SK-N-SH (cell line): ENCODE data around the gene RBP5. TPM values are rescaled to one million over a fixed set of nuclear protein-coding genes. Genes with fewer than 3 reads are reported as not detected.

Experiments
- CTCF ChIA-PET: fragments of 300-600, 350-600 bp; formaldehyde crosslinking; extraction: SDS; loops from one replicate; lab custom pipeline; 2021; lab: Yijun Ruan, JAX
- POLR2A ChIA-PET: fragments of 350-600 bp; sonication (Branson Sonifier 250); formaldehyde crosslinking; extraction: SDS; loops from one replicate; lab custom pipeline; 2020; ENCODE audit warnings: antibody characterized with exemption, inconsistent platforms; lab: Yijun Ruan, JAX
- DNase-seq: peaks from one replicate; pipeline ENCODE4 v3.0.0; 2012
- H2AFZ ChIP-seq: fragments of 200-600 bp; sonication (generic); 2 replicates; pipeline ENCODE4 v1.8.1; 2016; ENCODE audit warnings: antibody characterized with exemption, mild to moderate bottlenecking, low read depth
- H3F3A ChIP-seq: fragments of 200-600 bp; sonication (generic); replicated peaks from 2 replicates; pipeline ENCODE3; 2016; ENCODE audit warnings: antibody characterized with exemption, mild to moderate bottlenecking; ENCODE audit not compliant: insufficient read depth
- H3K27ac ChIP-seq, 2 experiments: fragments of 200-500 bp in 1 of 2; fragments of 200-600 bp in 1 of 2; sonication (Bioruptor generic) in 1 of 2; sonication (generic), shearing (Covaris generic) in 1 of 2; 2 replicates each; pipeline versions ENCODE4 v1.5.1 to v1.6.1; 2014 to 2016; ENCODE audit warnings: low read depth in 2 of 2, inconsistent platforms in 1 of 2, low read length in 1 of 2, mild to moderate bottlenecking in 1 of 2, mixed read lengths in 1 of 2
- H3K27me3 ChIP-seq: fragments of 200-600 bp; sonication (generic), shearing (Covaris generic); 2 replicates; pipeline ENCODE4 v1.6.1; 2016; ENCODE audit warnings: mixed run types; ENCODE audit not compliant: insufficient read depth
- H3K36me3 ChIP-seq, 2 experiments: fragments of 200-500 bp in 1 of 2; fragments of 200-600 bp in 1 of 2; sonication (Bioruptor generic) in 1 of 2; sonication (generic) in 1 of 2; replicated peaks in 1 of 2; 2 replicates each; pipeline versions ENCODE3 to v1.5.1; 2014 to 2016; ENCODE audit warnings: low read length in 1 of 2, mild to moderate bottlenecking in 1 of 2; ENCODE audit not compliant: insufficient read depth in 2 of 2, control insufficient read depth in 1 of 2
- H3K4me1 ChIP-seq, 2 experiments: fragments of 200-500 bp in 1 of 2; fragments of 200-600 bp in 1 of 2; sonication (Bioruptor generic) in 1 of 2; sonication (generic), shearing (Covaris generic) in 1 of 2; 2 replicates each; pipeline versions ENCODE4 v1.5.1 to v1.6.1; 2014 to 2016; ENCODE audit warnings: low read depth in 1 of 2, low read length in 1 of 2, mixed run types in 1 of 2; ENCODE audit not compliant: insufficient read depth in 2 of 2, control insufficient read depth in 1 of 2
- H3K4me2 ChIP-seq: fragments of 200-600 bp; sonication (generic), shearing (Covaris generic); 2 replicates; pipeline ENCODE4 v1.6.1; 2017; ENCODE audit warnings: mixed run types
- H3K4me3 ChIP-seq, 2 experiments: fragments of 200-500 bp in 1 of 2; fragments of 200-600 bp in 1 of 2; sonication (Bioruptor generic) in 1 of 2; sonication (generic), shearing (Covaris generic) in 1 of 2; 2 replicates each; pipeline versions ENCODE4 v1.5.1 to v1.8.1; 2014 to 2016; ENCODE audit warnings: low read depth in 2 of 2, inconsistent platforms in 1 of 2, low read length in 1 of 2, mild to moderate bottlenecking in 1 of 2, mixed read lengths in 1 of 2, moderate library complexity in 1 of 2
- H3K79me2 ChIP-seq: fragments of 200-600 bp; sonication (generic); 2 replicates; pipeline ENCODE4 v1.8.1; 2017; ENCODE audit warnings: mild to moderate bottlenecking; ENCODE audit not compliant: insufficient read depth
- H3K9ac ChIP-seq: fragments of 200-600 bp; sonication (generic); 2 replicates; pipeline ENCODE4 v1.6.1; 2017; ENCODE audit warnings: mixed run types
- H3K9me2 ChIP-seq: fragments of 200-600 bp; sonication (generic); 2 replicates; pipeline ENCODE4 v1.6.1; 2017; ENCODE audit warnings: mixed run types
- H3K9me3 ChIP-seq: fragments of 200-600 bp; sonication (generic); 2 replicates; pipeline ENCODE4 v1.6.1; 2017; ENCODE audit warnings: mixed run types, mild to moderate bottlenecking, moderate library complexity
- H4K20me1 ChIP-seq: fragments of 200-600 bp; sonication (generic); 2 replicates; pipeline ENCODE4 v1.6.1; 2017; ENCODE audit warnings: mild to moderate bottlenecking, mixed run types; ENCODE audit not compliant: insufficient read depth
- ELF1 ChIP-seq: IDR thresholded peaks from 2 replicates; pipeline ENCODE4 v1.4.0; 2012
- EZH2phosphoT487 ChIP-seq: fragments of 200-600 bp; sonication (generic); IDR thresholded peaks from 2 replicates; pipeline ENCODE4 v1.6.1; 2017; ENCODE audit warnings: low read depth, mixed run types, mild to moderate bottlenecking, antibody characterized with exemption, moderate library complexity, borderline replicate concordance
- FOXJ3 ChIP-seq: sonication (generic); formaldehyde crosslinking; IDR thresholded peaks from 2 replicates; pipeline ENCODE4 v1.5.1; 2020; ENCODE audit warnings: mild to moderate bottlenecking, missing genetic modification reagents
- FOXM1 ChIP-seq: IDR thresholded peaks from 2 replicates; pipeline ENCODE4 v1.4.0; 2012; ENCODE audit warnings: low read depth, mild to moderate bottlenecking
- JUND ChIP-seq: IDR thresholded peaks from 2 replicates; pipeline ENCODE4 v1.4.0; 2012
- MXI1 ChIP-seq: IDR thresholded peaks from 2 replicates; pipeline ENCODE4 v1.6.1; 2012; ENCODE audit warnings: mild to moderate bottlenecking, low read depth, low read length, improper control_type of control experiment
- NFIC ChIP-seq: IDR thresholded peaks from 2 replicates; pipeline ENCODE4 v1.4.0; 2012; ENCODE audit warnings: borderline replicate concordance
- NRF1 ChIP-seq: IDR thresholded peaks from 2 replicates; pipeline ENCODE4 v1.6.1; 2012; ENCODE audit warnings: low read depth, mild to moderate bottlenecking, low read length
- PBX3 ChIP-seq: IDR thresholded peaks from 2 replicates; pipeline ENCODE4; 2012
- RAD21 ChIP-seq: IDR thresholded peaks from 2 replicates; pipeline ENCODE4 v1.6.1; 2012; ENCODE audit warnings: mild to moderate bottlenecking, low read length
- RFX5 ChIP-seq: IDR thresholded peaks from 2 replicates; pipeline ENCODE4 v1.6.1; 2012; ENCODE audit warnings: mild to moderate bottlenecking, improper control_type of control experiment, low read length
- TAF1 ChIP-seq: IDR thresholded peaks from 2 replicates; pipeline ENCODE4 v1.6.1; 2012; ENCODE audit warnings: low read depth, mild to moderate bottlenecking, low read length, moderate library complexity, borderline replicate concordance
- YY1 ChIP-seq: IDR thresholded peaks from 2 replicates; pipeline ENCODE4 v1.4.0; 2012; ENCODE audit warnings: low read depth, mild to moderate bottlenecking
- WGBS: methylation state at CpG from one replicate; pipeline ENCODE4 v1.1.6; 2017; ENCODE audit warnings: low lambda C conversion rate; 5-methylcytosine and 5-hydroxymethylcytosine counted together
- polyA plus RNA-seq, 3 experiments: library from polyadenylated mRNA; depleted of rRNA; stranded (reverse); fragments of >200 nt; gene quantifications; 2 replicates each; pipeline ENCODE4 v1.2.3, GENCODE V29; 2012
- TF ChIP-seq, protein P1 (sequence below): fragments of 200-600 bp; sonication (generic); IDR thresholded peaks from 2 replicates; pipeline ENCODE4 v1.6.1; 2017; ENCODE audit warnings: antibody characterized with exemption, mild to moderate bottlenecking, moderate library complexity
- TF ChIP-seq, protein P2 (sequence below): IDR thresholded peaks from 2 replicates; pipeline ENCODE4 v1.6.1; 2012; ENCODE audit warnings: mild to moderate bottlenecking, low read depth, low read length, moderate library complexity
- TF ChIP-seq, protein P3 (sequence below): fragments of 150-350 bp; IDR thresholded peaks from 2 replicates; pipeline ENCODE4 v1.6.1; 2016; ENCODE audit warnings: mild to moderate bottlenecking, low read depth, low read length
- TF ChIP-seq, protein P4 (sequence below): IDR thresholded peaks from 2 replicates; pipeline ENCODE4 v1.4.0; 2012; ENCODE audit warnings: low read depth, borderline replicate concordance

The RBP5 gene
- polyA plus RNA-seq, 1 of the 3 experiments (the other 2 are of a cell fraction) = 0.12 TPM

- TF ChIP-seq, protein P1, sequence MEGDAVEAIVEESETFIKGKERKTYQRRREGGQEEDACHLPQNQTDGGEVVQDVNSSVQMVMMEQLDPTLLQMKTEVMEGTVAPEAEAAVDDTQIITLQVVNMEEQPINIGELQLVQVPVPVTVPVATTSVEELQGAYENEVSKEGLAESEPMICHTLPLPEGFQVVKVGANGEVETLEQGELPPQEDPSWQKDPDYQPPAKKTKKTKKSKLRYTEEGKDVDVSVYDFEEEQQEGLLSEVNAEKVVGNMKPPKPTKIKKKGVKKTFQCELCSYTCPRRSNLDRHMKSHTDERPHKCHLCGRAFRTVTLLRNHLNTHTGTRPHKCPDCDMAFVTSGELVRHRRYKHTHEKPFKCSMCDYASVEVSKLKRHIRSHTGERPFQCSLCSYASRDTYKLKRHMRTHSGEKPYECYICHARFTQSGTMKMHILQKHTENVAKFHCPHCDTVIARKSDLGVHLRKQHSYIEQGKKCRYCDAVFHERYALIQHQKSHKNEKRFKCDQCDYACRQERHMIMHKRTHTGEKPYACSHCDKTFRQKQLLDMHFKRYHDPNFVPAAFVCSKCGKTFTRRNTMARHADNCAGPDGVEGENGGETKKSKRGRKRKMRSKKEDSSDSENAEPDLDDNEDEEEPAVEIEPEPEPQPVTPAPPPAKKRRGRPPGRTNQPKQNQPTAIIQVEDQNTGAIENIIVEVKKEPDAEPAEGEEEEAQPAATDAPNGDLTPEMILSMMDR = no peak
- TF ChIP-seq YY1 (no peak), FOXM1 (no peak), ELF1 (no peak)
- TF ChIP-seq, protein P2, sequence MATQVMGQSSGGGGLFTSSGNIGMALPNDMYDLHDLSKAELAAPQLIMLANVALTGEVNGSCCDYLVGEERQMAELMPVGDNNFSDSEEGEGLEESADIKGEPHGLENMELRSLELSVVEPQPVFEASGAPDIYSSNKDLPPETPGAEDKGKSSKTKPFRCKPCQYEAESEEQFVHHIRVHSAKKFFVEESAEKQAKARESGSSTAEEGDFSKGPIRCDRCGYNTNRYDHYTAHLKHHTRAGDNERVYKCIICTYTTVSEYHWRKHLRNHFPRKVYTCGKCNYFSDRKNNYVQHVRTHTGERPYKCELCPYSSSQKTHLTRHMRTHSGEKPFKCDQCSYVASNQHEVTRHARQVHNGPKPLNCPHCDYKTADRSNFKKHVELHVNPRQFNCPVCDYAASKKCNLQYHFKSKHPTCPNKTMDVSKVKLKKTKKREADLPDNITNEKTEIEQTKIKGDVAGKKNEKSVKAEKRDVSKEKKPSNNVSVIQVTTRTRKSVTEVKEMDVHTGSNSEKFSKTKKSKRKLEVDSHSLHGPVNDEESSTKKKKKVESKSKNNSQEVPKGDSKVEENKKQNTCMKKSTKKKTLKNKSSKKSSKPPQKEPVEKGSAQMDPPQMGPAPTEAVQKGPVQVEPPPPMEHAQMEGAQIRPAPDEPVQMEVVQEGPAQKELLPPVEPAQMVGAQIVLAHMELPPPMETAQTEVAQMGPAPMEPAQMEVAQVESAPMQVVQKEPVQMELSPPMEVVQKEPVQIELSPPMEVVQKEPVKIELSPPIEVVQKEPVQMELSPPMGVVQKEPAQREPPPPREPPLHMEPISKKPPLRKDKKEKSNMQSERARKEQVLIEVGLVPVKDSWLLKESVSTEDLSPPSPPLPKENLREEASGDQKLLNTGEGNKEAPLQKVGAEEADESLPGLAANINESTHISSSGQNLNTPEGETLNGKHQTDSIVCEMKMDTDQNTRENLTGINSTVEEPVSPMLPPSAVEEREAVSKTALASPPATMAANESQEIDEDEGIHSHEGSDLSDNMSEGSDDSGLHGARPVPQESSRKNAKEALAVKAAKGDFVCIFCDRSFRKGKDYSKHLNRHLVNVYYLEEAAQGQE = no peak
Measured at GRCh38 chr12:7122811-7123769, 5.6 kb downstream of the RBP5 start (continued).

DNA sequence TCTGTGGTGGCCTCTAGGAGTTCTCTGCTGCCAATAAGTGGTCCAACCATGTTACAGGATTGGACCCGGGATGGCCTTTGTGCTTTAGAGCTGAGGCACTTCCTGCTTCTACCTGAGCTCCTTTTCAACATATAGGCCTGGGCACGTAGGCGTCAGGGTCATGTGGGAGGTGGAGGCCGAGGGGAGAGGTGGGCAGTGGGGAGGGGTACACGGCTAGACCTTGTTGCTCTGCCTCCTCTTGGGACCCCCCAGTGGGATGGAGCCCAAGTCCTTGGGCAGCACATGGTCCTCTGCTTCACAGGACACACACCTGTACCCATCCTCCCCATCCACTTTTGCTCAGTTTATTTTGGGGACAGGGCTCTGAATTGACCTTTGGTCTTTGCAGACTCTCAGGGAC is 7.4 kb downstream of the RBP5 start:
- CTCF ChIA-PET = interaction anchor here (0.7 to 4.7 kb wide), 4 partner anchors 9 to 42 kb away, joined by 3 to 39 read pairs (median 6); partner anchors contain the start of gene C1RL
- Histone ChIP-seq H3K4me3 (no peak overlapping the region), H3K27me3 (peaks cover 10% of the 10 kb centered on the region; the same call in 1 of the 2 replicates), H3K9me2 (no peaks in the 10 kb centered on the region), H2AFZ (no peak overlapping the region), H3K4me1 (no peaks in the 10 kb centered on the region), H3K27ac (no peak overlapping the region), H3F3A (no peaks in the 10 kb centered on the region), H3K9me3 (no peaks in the 10 kb centered on the region), H3K79me2 (no peaks in the 10 kb centered on the region), H3K9ac (no peak overlapping the region), H3K4me2 (no peak overlapping the region), H4K20me1 (no peaks in the 10 kb centered on the region)
- no peak for DNase-seq
- POLR2A ChIA-PET = no interaction called here
- WGBS = 80% methylated on average over 3 of the region's 5 CpGs
- TF ChIP-seq, protein P3, sequence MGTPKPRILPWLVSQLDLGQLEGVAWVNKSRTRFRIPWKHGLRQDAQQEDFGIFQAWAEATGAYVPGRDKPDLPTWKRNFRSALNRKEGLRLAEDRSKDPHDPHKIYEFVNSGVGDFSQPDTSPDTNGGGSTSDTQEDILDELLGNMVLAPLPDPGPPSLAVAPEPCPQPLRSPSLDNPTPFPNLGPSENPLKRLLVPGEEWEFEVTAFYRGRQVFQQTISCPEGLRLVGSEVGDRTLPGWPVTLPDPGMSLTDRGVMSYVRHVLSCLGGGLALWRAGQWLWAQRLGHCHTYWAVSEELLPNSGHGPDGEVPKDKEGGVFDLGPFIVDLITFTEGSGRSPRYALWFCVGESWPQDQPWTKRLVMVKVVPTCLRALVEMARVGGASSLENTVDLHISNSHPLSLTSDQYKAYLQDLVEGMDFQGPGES = no peak
- TF ChIP-seq MXI1 (no peak), YY1 (no peak), JUND (no peak), EZH2phosphoT487 (no peak), NFIC (no peak), FOXJ3 (CRISPR knock-in tag) (no peak), NRF1 (no peak), TAF1 (no peak), PBX3 (no peak), RFX5 (no peak), RAD21 (no peak)
- TF ChIP-seq, protein P4, sequence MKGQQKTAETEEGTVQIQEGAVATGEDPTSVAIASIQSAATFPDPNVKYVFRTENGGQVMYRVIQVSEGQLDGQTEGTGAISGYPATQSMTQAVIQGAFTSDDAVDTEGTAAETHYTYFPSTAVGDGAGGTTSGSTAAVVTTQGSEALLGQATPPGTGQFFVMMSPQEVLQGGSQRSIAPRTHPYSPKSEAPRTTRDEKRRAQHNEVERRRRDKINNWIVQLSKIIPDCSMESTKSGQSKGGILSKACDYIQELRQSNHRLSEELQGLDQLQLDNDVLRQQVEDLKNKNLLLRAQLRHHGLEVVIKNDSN = no peak
- TF ChIP-seq, all 33 proteins: peak for 0
- H3K36me3 ChIP-seq = no peaks in the 10 kb centered on the region
